BE2C (cell line): ENCODE data around the gene FAM210B.
A peak's percentile ranks its signal among the peaks of the same experiment; 100 is the strongest.

ENCODE experiments used
- DNase-seq: peaks from one replicate; pipeline ENCODE4 v3.0.0-alpha.2; 2020
- H3K27me3 ChIP-seq: fragments of 250-450 bp; sonication (Bioruptor Pico); 2 replicates; pipeline ENCODE4 v1.5.1; 2020; ENCODE audit warnings: mild to moderate bottlenecking
- H3K36me3 ChIP-seq: fragments of 250-450 bp; sonication (Bioruptor Pico); 2 replicates; pipeline ENCODE4 v1.5.1; 2020; ENCODE audit warnings: mild to moderate bottlenecking
- H3K4me1 ChIP-seq: fragments of 250-450 bp; sonication (Bioruptor Pico); 2 replicates; pipeline ENCODE4 v1.5.1; 2020
- H3K4me3 ChIP-seq: 2 replicates; pipeline ENCODE4 v1.5.1; 2011; ENCODE audit warnings: low read depth, low read length
- H3K9me3 ChIP-seq: fragments of 250-450 bp; sonication (Bioruptor Pico); 2 replicates; pipeline ENCODE4 v1.5.1; 2020
- CTCF ChIP-seq: IDR thresholded peaks from 2 replicates; pipeline ENCODE4 v1.5.1; 2012; ENCODE audit warnings: mild to moderate bottlenecking, low read depth, low read length

FAM210B gene

GRCh38 chr20:56348305-56348693 is 10.5 kb upstream of the FAM210B start:
- Histone ChIP-seq H3K4me1 (no peaks in the 10 kb centered on the region), H3K4me3 (no peak overlapping the region), H3K36me3 (no peaks in the 10 kb centered on the region), H3K9me3 (no peaks in the 10 kb centered on the region), H3K27me3 (peaks cover 14% of the 10 kb centered on the region)
- DNase-seq = no peak
- no peak for TF ChIP-seq CTCF

GRCh38 chr20:56348746-56349145 is 10.0 kb upstream of the FAM210B start:
- Histone ChIP-seq H3K9me3 (no peaks in the 10 kb centered on the region), H3K4me1 (no peaks in the 10 kb centered on the region), H3K4me3 (no peak overlapping the region), H3K36me3 (no peaks in the 10 kb centered on the region), H3K27me3 (peaks cover 9% of the 10 kb centered on the region)
- no peak for DNase-seq
- TF ChIP-seq CTCF = no peak

GRCh38 chr20:56350842-56351241 is 7.9 kb upstream of the FAM210B start:
- DNase-seq = no peak
- no peak overlapping the region for H3K4me3 ChIP-seq
- no peaks in the 10 kb centered on the region for H3K4me1 ChIP-seq
- TF ChIP-seq CTCF = no peak
- H3K9me3 ChIP-seq = no peaks in the 10 kb centered on the region
- H3K27me3 ChIP-seq = no peaks in the 10 kb centered on the region
- H3K36me3 ChIP-seq = no peaks in the 10 kb centered on the region

GRCh38 chr20:56352345-56353055 is 6.3 kb upstream of the FAM210B start:
- Histone ChIP-seq H3K4me3 (no peak overlapping the region), H3K9me3 (no peaks in the 10 kb centered on the region), H3K36me3 (no peaks in the 10 kb centered on the region), H3K4me1 (no peaks in the 10 kb centered on the region), H3K27me3 (no peaks in the 10 kb centered on the region)
- TF ChIP-seq CTCF = no peak
- no peak for DNase-seq

GRCh38 chr20:56353356-56353755 is 5.4 kb upstream of the FAM210B start:
- Histone ChIP-seq H3K36me3 (no peaks in the 10 kb centered on the region), H3K27me3 (no peaks in the 10 kb centered on the region), H3K4me3 (no peak overlapping the region), H3K4me1 (no peaks in the 10 kb centered on the region), H3K9me3 (no peaks in the 10 kb centered on the region)
- TF ChIP-seq CTCF = no peak
- no peak for DNase-seq

- Histone ChIP-seq H3K9me3 (no peaks in the 10 kb centered on the region), H3K4me1 (no peaks in the 10 kb centered on the region), H3K4me3 (peak overlapping the region; percentile 19), H3K36me3 (no peaks in the 10 kb centered on the region), H3K27me3 (no peaks in the 10 kb centered on the region)
- no peak for TF ChIP-seq CTCF
- no peak for DNase-seq
Observed at GRCh38 chr20:56358070-56358469, 704 bp upstream of the FAM210B start.
